ENCODE measurements around the gene MIA2. TPM values are rescaled to one million over a fixed set of nuclear protein-coding genes. Genes with fewer than 3 reads are reported as not detected.

Gene MIA2
- total RNA-seq, 4 donors from 2014 or later, result 54.1 to 83.0 (median 71.4) TPM

- no peak for DNase-seq
- no peaks in the 10 kb centered on the region for H3K27me3 ChIP-seq
- no peaks in the 10 kb centered on the region for H3K4me1 ChIP-seq
- intact Hi-C loops (cut with DNase I; ENCODE audit: low total_unique reads), result no loop called here
- in situ Hi-C loops (cut with MboI; ENCODE audit: low pct_ligation_motif_present in 1 of 4, low pct_unique_long_range_greater_than_20kb in 1 of 4, low sequenced_read_pairs in 3 of 4), result no loop called here
- H3K27ac ChIP-seq, result no peak overlapping the region
- H3K4me3 ChIP-seq, result no peak overlapping the region
- peaks cover 0 to 33% (median 13%) of the 10 kb centered on the region in 4 donors for H3K36me3 ChIP-seq
- 87 to 91% methylated on average over 4 of the region's 4 CpGs for WGBS, 2 donors (ENCODE audit: low coverage in 1 of 2)
- H3K9me3 ChIP-seq, result no peaks in the 10 kb centered on the region
- TF ChIP-seq EP300 (IDR thresholded peaks at IDR 0.05; ENCODE audit: low read depth), result no peak
- no peak for TF ChIP-seq CTCF (IDR thresholded peaks at IDR 0.05)
- no peak for TF ChIP-seq POLR2A (IDR thresholded peaks at IDR 0.05)
- no peak for TF ChIP-seq POLR2AphosphoS5 (IDR thresholded peaks at IDR 0.05)
Observed at GRCh38 chr14:39302124-39302810, 68.6 kb downstream of the MIA2 start.

GRCh38 chr14:39303115-39303514, 69.4 kb downstream of the MIA2 start:
- H3K27ac ChIP-seq, result no peak overlapping the region
- H3K4me1 ChIP-seq, result no peaks in the 10 kb centered on the region
- in situ Hi-C loops (cut with MboI; ENCODE audit: low pct_ligation_motif_present in 1 of 4, low pct_unique_long_range_greater_than_20kb in 1 of 4, low sequenced_read_pairs in 3 of 4), result no loop called here
- no peak overlapping the region for H3K4me3 ChIP-seq
- no peaks in the 10 kb centered on the region for H3K9me3 ChIP-seq
- TF ChIP-seq POLR2AphosphoS5 (IDR thresholded peaks at IDR 0.05) (no peak), CTCF (IDR thresholded peaks at IDR 0.05) (no peak), POLR2A (IDR thresholded peaks at IDR 0.05) (no peak), EP300 (IDR thresholded peaks at IDR 0.05; ENCODE audit: low read depth) (no peak)
- DNase-seq, result no peak
- H3K27me3 ChIP-seq, result no peaks in the 10 kb centered on the region
- intact Hi-C loops (cut with DNase I; ENCODE audit: low total_unique reads), result no loop called here
- H3K36me3 ChIP-seq, result peaks cover 0 to 28% (median 11%) of the 10 kb centered on the region in 4 donors
- WGBS, 2 donors (ENCODE audit: low coverage in 1 of 2), result 53 to 59% methylated on average over 1 of the region's 1 CpG

- WGBS, 2 donors (ENCODE audit: low coverage in 1 of 2), result 92 to 98% methylated on average over 3 of the region's 3 CpGs
- intact Hi-C loops (cut with DNase I; ENCODE audit: low total_unique reads) (no loop called here), in situ Hi-C loops (cut with MboI; ENCODE audit: low pct_ligation_motif_present in 1 of 4, low pct_unique_long_range_greater_than_20kb in 1 of 4, low sequenced_read_pairs in 3 of 4) (no loop called here)
- Histone ChIP-seq H3K9me3 (no peaks in the 10 kb centered on the region), H3K4me3 (no peak overlapping the region), H3K27ac (no peak overlapping the region), H3K4me1 (no peaks in the 10 kb centered on the region), H3K36me3 (peaks cover 0 to 24% (median 7%) of the 10 kb centered on the region in 4 donors), H3K27me3 (no peaks in the 10 kb centered on the region)
- TF ChIP-seq EP300 (IDR thresholded peaks at IDR 0.05; ENCODE audit: low read depth), result no peak
- TF ChIP-seq POLR2AphosphoS5 (IDR thresholded peaks at IDR 0.05), result no peak
- TF ChIP-seq POLR2A (IDR thresholded peaks at IDR 0.05), result no peak
- no peak for TF ChIP-seq CTCF (IDR thresholded peaks at IDR 0.05)
- DNase-seq, result no peak
Observed at GRCh38 chr14:39307815-39308214, 74.1 kb downstream of the MIA2 start.

DNA sequence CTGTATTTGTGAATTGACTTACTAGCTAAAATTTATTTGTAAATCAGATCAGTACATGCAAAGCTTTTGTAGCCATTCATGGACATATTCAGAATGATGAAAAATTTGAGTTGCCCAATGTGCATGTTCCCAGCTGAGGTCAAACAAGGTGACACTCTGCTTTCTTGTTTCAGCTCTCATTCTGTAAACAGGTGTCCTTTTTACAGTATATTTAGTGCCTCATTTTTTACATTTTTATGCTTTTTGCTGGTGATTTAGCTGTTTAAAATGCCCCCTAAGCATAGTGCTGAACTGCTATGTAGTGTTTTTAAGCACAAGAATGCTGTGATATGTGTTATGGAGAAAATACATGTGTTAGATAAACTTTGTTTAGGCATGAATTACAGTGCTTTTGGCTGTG, 76.3 kb downstream of the MIA2 start:
- intact Hi-C loops (cut with DNase I; ENCODE audit: low total_unique reads), result no loop called here
- DNase-seq, result no peak
- H3K27me3 ChIP-seq, result no peaks in the 10 kb centered on the region
- H3K4me1 ChIP-seq, result no peaks in the 10 kb centered on the region
- in situ Hi-C loops (cut with MboI; ENCODE audit: low pct_ligation_motif_present in 1 of 4, low pct_unique_long_range_greater_than_20kb in 1 of 4, low sequenced_read_pairs in 3 of 4), result no loop called here
- H3K36me3 ChIP-seq, result peaks cover 0 to 16% (median 5%) of the 10 kb centered on the region in 4 donors
- no peak overlapping the region for H3K27ac ChIP-seq
- no peaks in the 10 kb centered on the region for H3K9me3 ChIP-seq
- TF ChIP-seq EP300 (IDR thresholded peaks at IDR 0.05; ENCODE audit: low read depth) (no peak), POLR2AphosphoS5 (IDR thresholded peaks at IDR 0.05) (no peak), POLR2A (IDR thresholded peaks at IDR 0.05) (no peak), CTCF (IDR thresholded peaks at IDR 0.05) (no peak)
- no peak overlapping the region for H3K4me3 ChIP-seq

All from transverse colon (tissue), 4 donors.